Measurements from ENCODE around the gene DDR2. TPM values are rescaled to one million over a fixed set of nuclear protein-coding genes. Genes with fewer than 3 reads are reported as not detected.

DDR2 gene
- total RNA-seq, 1 experiment from 2014 or later: 0.52 TPM

- Histone ChIP-seq H4K91ac (ENCODE audit: insufficient read length, low read depth, low read length) (no peak overlapping the region), H3K14ac (ENCODE audit: insufficient read depth, low read length) (no peak overlapping the region), H3K27me3 (ENCODE audit: insufficient read depth, low read length) (no peaks in the 10 kb centered on the region), H2BK120ac (ENCODE audit: low read depth, low read length, poor library complexity, severe bottlenecking) (no peak overlapping the region), H3K9ac (ENCODE audit: extremely low read depth, insufficient read length, low read length) (no peak overlapping the region), H3K56ac (ENCODE audit: insufficient read length, low read depth, low read length) (no peak overlapping the region), H2AFZ (ENCODE audit: low read length) (no peak overlapping the region), H4K20me1 (ENCODE audit: control insufficient read depth, insufficient read depth, insufficient read length) (no peaks in the 10 kb centered on the region), H3K4me2 (ENCODE audit: insufficient read depth, insufficient read length, low read length) (no peak overlapping the region), H3K27ac (ENCODE audit: insufficient read length, low read depth, low read length) (no peak overlapping the region), H3K18ac (ENCODE audit: insufficient read length, low read depth, low read length) (no peak overlapping the region), H2BK5ac (ENCODE audit: insufficient read length, low read length) (no peak overlapping the region), H2BK20ac (ENCODE audit: low read depth, low read length, poor library complexity, severe bottlenecking) (no peak overlapping the region), H4K5ac (ENCODE audit: insufficient read length, low read depth, low read length) (no peak overlapping the region), H3K9me3 (ENCODE audit: control insufficient read depth, low read depth, low read length) (no peaks in the 10 kb centered on the region), H2BK12ac (ENCODE audit: insufficient read length, low read depth, low read length) (no peak overlapping the region), H3T11ph (ENCODE audit: low read length) (no peak overlapping the region), H3K79me1 (ENCODE audit: insufficient read depth, low read depth, low read length, poor library complexity, severe bottlenecking) (no peaks in the 10 kb centered on the region), H3K4ac (ENCODE audit: low read depth, low read length) (no peak overlapping the region), H2AK5ac (ENCODE audit: insufficient read length, low read length) (no peak overlapping the region), H2BK15ac (ENCODE audit: low read depth, low read length) (no peak overlapping the region), H4K8ac (replicated peaks; ENCODE audit: insufficient read length, low read depth, low read length) (no peak overlapping the region), H3K79me2 (ENCODE audit: insufficient read depth, low read length) (no peaks in the 10 kb centered on the region), H3K23me2 (ENCODE audit: insufficient read length, low read depth, low read length, poor library complexity, severe bottlenecking) (no peaks in the 10 kb centered on the region), H3K23ac (ENCODE audit: insufficient read length, low read depth, low read length) (no peak overlapping the region), H3K4me1 (ENCODE audit: insufficient read depth, low read length) (no peaks in the 10 kb centered on the region; the same call in 1 of the 2 replicates)
- Mint-ChIP-seq H3K9me3 (no peaks in the 10 kb centered on the region), H3K27me3 (ENCODE audit: low read depth) (no peaks in the 10 kb centered on the region), H3K36me3 (ENCODE audit: insufficient read depth in 1 of 3, low read depth in 3 of 3) (no peaks in the 10 kb centered on the region), H3K4me3 (peak overlapping the region in 1 of 2 experiments; percentile 71; a peak in 3 of 5 replicates), H3K4me1 (peaks cover 22 to 27% of the 10 kb centered on the region in 2 experiments), H3K27ac (peak overlapping the region in 2 of 3 experiments; percentile 98 to 99; a peak in 5 of 7 replicates)
- TF ChIP-seq CTCF (conservative IDR thresholded peaks at IDR 0.05): no peak
- no peak for DNase-seq
- WGBS (ENCODE audit: extremely low coverage, insufficient read length, low lambda C conversion rate): no CpG with 5 or more reads among the region's 6 CpGs
These were observed 65.1 kb downstream of the DDR2 start for GRCh38 chr1:162697140-162697895.
